GM18868 (cell line): ENCODE data around the gene MRPL23.

Experiments used
- ATAC-seq: cut with Tn5 transposase; IDR thresholded peaks from one replicate; pipeline ENCODE4 v1.9.1; 2021; ENCODE audit warnings: mild to moderate bottlenecking, moderate library complexity; ENCODE audit not compliant: unreplicated experiment

Gene MRPL23

DNA sequence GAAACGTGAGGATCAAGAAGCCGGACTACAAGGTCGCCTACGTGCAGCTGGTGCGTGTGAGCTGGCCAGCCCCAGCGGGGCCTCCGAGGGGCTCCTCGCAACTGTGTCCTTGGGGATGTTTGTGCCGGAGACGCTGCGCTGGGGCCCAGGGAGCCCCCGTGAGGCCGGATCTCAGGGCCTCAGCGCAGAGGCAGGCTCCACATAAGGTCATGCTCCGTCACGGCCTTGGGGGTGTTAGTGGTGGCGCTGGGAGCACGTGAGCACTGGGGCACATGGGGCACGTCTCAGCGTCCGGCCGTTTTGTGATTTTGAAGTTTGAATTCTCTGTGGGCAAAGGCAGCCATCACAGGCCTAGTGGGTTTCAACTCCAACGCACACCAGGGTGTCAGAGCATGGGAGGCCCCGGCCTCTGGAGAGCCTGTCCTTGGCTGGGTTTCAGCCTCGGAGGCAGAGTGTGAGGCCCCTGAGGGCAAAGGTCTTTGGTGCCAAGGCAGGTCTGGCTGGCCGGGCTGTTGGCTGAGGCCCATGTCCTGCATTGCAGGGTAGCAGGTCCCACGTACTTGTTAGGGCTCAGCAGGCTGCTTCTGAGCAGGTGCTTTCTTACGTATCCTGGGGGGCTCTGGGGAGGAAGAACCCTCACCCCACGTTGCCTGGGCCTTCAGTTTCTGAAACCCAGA, 5.8 kb downstream of the MRPL23 start:
- no peak for ATAC-seq

DNA sequence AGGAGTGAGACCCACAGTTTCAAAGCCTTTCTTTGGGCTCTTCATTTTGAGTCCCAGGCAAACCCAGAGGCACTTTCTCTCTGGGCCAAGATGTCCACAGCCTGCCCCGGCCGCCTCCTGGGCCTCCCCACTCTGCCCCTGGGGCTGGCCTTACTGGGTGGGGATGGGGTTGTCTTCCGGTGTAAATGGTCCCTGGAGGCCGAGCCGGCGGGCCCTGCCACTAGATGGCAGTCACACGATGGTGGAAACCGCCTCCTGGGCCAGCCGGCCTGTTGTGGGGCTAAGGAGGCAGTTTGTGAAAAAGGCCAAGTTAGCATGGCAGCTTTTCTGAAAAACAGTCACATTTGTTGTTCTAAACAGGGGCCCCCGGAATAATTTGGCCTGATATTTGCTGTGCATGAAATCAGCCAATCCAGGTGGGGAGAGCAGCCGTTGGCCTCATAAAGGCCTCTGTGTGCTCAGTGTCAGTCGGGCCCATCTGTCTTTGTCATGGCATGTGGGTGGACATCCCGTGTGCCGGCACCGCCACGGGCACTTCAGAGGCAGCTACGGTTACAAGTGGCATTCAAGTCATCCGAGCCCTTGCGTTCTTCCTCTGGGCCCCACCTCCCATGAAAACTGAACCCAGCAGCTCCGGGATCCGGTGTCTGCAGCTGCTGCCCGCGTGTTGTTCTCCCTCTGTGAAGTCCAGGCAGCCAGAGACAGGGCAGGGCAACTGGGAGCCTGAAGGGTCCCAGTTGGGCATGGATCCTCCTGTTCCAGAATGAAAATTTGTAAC, 6.5 kb downstream of the MRPL23 start:
- ATAC-seq: no peak

DNA sequence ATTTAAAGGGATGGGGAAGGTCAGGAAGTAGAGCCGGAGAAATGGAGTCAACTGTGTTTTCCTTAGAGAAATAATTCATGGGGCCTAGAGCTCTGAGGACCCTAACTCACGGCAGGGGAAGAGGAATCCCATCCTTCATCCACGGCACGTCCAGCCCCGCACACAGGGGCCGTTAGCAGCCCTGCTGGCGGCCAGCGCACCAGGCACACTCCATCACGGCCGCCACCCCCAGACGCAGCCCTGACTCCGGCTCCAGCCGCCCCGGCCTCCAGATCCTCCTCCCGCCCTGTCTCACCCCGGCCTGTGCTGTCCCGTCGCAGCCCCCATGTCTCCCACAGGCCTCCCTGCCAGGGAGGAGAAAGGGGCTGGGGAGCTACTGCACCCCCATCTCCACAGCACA, 11.2 kb downstream of the MRPL23 start:
- ATAC-seq: no peak

DNA sequence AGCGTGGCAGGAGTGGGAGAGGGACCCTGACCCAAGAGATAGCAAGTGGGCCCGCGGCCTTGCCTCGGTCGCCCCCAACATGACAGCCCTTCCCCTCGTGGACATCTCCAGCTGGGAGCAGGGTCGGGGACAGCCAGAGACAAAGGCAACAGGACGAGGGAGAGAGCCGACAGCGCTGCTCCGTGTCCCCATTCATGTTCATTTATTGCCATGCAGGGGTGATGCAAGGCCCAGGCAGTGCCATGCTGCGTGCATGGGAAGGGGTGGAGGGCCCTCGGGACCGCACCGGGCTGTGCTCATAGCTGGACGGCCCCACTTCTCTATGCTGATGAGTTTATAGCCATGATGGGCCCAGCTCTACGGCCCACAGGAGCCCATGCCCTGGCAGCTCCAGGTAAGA, 12.7 kb downstream of the MRPL23 start:
- no peak for ATAC-seq

DNA sequence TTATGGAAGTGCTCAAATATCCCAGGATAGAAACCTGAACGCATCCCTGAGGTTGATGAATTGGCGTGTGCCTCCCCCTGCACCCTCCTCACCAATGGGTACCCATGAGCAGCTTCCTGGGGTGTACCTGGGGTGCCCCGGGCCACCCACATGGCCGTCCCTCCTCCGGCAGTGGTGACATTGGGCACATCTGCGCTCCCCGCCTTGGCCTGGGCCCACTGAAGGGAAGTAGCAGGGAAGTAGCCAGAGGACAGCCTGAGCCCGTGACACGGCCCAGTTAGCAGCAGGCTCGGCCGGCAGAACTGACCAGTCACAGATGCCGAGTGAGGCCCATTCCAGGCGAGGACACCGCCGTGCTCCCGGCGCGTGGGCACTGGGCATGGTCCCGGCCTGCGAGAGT, 16.7 kb downstream of the MRPL23 start:
- ATAC-seq: no peak

DNA sequence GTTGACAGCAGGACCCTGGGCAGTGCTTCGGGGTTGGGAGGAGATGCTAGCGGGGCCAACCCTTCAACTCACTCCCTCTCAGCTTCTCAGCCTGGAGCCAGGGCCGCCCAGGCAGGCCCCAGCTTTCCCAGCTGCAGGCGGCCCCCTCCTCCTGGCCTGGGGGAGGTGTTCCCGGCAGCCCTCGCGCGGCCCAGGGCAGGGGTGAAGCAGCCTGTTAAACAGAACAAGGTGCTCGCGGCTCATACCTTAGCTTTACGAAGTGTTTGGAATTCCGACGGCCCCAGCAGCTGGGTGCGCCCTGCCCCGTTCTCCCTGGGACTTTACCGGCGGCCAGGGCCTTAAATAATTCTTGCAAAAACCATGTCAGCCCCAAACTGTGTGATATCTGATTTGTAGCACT, 17.2 kb downstream of the MRPL23 start:
- ATAC-seq: no peak

DNA sequence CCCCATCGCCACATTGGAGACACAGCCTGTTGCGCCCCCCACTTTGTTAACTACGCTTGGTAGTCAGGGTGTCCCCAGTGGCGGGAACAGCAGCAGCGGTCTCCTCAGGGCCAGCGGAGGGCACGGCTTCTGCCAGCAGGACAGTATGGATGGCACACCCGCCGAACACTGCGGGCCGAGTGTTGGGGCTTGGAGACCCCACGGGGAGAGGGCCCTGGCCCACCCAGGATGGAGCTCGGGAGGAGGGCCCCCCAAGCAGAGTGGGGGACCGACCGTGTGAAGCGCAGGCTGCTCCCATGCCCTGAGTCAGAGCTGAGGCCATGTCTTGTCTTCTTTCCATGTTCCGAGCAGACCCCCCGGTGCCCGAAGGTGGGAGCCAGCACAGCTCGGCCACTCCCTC, 17.8 kb downstream of the MRPL23 start:
- no peak for ATAC-seq

DNA sequence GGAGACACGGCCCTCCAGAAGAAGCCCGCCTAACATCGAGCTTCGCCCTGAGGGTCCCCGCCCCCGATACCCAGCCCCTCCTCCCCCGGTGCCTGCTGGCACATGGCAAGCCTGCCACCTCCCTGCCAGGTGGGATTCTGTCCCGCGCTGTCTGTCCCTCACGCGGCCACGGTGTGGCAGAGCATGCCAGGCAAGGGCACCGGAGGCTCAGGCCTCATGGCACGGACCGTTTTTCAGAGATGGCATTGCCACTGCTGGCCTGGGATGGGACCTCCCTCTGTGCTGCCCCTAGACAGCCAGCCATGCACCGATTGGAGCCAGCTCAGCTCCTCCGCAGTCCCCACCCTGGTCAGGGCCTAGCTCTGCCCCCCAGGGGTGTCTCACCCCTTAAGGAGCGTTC, 19.4 kb downstream of the MRPL23 start:
- ATAC-seq: no peak

DNA sequence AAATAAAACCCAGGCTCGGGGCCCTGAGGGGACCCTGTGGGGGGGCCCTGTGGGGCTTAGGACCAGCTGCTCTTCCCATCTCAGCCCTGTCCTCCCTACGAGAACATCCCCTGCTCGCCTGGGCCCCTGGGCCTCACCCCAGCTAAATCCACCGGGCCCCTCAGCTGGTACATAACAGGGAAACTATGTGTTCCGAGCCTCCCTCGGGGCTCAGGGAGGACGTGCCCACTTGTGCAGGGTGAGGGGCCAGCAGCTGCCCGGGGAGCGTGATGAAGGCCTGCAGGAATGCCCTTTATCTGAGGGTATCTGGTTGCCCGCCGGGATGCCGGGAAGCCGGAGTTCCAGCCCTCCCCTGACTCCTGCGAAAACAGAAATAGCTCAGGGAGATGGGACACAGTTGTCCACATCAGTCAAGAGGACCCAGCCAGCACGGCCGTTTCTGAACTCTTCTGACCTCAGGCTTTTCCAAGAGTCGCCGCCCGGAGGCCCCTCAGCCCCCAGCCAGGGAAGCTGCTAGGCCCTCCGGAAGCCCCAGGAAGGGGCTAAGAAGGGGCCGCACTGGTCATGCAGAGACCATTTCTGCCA, 20.6 kb downstream of the MRPL23 start:
- ATAC-seq: no peak

DNA sequence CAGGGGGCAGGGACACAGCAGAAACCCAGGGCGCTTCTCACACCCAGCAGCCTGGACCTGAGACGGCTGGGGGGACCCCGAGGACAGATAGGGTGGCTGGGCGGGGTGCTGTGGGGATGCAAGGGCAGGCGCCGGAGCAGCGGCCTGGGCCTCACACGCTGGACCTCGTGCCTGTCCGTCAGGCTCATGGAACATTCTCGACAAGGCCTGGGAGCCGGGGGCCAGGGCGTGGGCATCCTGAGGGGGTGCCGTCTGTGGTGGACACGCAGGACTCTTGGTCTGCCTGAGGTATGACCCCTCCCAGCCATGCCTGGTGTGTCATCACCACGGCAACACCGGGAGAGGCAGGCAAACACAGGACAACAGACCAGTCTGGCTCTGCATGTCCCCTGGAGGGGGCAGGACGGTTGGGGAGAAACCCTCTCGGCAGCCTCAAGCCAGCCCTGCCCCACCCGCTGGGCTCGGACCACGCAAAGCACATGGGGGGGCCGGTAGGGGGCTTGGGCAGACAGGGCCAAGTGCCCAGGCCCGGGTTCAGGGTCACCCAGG, 21.4 kb downstream of the MRPL23 start:
- ATAC-seq: no peak

DNA sequence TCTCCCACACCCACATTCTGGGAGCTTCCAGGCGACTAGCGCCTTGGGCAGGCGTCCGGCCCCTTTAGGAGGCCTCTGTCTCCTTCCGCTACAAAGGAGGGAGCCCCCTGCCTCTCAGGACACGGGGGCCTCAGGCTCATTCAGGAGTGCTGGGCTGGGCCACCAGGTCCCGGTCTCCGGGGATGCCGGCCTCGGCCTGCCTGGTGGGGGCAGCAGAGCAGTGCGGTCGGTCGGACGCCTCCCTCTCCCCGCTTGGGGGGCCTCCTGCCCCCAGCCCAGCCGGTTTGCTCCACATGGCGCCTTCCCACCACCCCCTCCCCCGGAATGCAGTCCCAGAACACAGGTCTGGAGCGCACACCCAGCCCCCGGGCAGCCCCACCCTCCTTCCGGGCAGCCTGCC, 21.9 kb downstream of the MRPL23 start:
- no peak for ATAC-seq

DNA sequence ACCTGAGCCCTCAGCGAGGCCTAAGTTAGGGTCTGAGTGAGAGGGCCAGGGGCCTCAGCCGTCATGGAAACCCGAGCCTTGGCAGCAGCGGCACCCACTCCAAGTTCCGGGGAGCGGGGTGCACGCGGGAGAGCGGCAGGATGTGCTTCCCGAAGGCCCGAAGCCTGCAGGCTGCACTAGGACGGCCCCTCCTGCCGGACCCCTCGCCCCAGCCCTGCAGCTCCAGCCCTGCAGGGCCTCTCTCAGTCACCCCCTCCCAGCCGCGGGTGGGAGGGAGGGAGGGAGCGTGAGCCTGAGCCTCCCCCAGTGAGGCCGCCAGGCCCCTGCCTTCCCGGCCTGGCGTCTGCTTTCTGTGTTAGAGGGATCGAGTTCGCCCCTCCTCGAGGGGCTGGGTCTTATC, 22.6 kb downstream of the MRPL23 start:
- ATAC-seq: no peak

DNA sequence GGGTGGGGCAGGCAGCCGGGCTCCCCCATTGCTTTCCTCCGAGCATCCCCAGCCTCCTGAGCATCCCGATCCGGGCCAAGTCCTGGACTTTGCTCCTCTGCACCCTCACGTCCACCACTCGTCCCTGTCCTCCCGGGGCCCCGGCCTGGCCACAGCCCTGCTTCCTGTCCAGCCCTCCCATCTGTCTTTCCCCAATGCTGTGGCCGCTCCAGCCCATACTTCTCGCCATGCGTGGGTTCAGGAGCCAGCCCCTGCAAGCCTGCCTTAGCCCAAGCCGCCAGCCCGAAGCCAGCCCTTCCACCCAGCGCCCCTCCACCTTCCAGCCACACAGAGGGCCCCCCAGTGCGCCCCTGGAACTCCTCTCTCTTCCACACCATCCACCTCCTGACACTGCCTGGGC, 23.8 kb downstream of the MRPL23 start:
- no peak for ATAC-seq

DNA sequence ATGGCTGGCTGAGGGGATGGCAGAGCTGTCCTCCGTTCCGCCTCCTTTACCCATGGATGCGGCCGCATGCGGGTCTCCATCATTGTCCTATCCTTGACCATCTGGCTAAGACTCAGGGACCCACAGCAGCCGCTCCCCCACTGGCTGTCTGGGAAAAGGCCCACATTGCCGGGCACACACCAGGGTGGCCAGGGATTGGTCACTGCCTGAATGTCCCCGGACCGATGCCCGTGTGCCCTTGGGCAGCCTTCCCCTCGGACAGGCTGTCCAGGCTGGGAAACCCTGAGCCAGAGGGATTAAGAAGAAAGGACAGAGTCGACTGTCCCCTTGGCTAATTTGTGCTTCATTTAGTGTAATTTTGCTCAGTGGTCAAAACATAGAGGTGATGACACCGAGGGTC, 28.1 kb downstream of the MRPL23 start:
- ATAC-seq: no peak

DNA sequence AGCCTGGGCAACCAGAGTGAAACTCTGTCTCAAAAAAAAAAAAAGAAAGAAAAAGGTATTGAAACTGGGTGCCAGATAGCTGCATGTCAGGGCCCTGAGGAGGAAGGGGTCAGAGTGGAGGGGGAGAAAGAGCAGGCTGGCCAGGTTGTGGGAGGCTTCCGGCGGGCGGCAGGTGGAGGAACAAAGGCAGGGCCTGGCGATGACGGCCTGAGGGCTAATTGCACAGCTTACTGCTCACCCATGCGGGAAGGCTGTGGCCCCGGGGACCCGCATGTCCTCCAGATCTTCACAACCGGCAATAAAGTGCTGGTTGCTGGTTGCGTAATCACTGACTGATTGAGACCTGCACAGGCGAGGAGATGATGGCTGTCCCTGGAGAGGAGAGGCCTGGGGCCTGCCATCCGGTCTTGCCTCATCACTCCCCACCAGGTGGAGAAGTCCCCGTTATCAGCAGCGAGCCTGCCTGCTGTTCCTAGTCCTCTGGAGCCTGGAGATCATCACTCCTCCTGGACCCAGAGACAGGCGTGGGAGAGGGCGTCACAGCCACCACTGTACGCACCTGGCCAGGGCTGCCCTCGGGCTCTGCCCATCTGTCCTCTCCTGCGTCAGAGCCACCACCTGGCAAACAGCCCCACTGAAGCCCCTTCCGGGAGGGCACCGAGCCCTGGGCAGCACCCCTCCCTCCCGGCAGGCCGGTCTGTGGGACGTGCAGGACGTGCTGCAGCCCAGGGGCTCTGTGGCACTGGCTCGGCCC, 31.8 kb downstream of the MRPL23 start:
- no peak for ATAC-seq

DNA sequence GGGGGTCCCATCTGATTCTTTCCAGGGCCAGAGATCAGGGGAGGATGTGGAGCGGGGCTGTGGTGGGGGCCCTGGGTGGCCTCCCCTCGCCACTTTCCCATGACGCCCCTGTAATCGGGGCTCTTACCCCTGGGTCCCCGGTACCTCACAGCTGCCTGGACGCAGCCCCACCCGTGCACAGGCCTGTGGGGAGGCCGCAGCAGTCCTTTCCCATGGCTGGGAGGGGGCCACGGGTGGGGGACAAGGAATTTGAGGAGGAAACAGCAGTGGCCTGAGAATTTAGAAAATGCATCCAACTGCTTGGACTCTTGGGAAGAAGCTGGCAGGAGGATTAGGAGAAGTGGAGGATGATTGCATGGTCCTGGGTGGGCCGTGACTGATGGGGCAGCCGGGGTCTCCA, 32.5 kb downstream of the MRPL23 start:
- ATAC-seq: no peak

DNA sequence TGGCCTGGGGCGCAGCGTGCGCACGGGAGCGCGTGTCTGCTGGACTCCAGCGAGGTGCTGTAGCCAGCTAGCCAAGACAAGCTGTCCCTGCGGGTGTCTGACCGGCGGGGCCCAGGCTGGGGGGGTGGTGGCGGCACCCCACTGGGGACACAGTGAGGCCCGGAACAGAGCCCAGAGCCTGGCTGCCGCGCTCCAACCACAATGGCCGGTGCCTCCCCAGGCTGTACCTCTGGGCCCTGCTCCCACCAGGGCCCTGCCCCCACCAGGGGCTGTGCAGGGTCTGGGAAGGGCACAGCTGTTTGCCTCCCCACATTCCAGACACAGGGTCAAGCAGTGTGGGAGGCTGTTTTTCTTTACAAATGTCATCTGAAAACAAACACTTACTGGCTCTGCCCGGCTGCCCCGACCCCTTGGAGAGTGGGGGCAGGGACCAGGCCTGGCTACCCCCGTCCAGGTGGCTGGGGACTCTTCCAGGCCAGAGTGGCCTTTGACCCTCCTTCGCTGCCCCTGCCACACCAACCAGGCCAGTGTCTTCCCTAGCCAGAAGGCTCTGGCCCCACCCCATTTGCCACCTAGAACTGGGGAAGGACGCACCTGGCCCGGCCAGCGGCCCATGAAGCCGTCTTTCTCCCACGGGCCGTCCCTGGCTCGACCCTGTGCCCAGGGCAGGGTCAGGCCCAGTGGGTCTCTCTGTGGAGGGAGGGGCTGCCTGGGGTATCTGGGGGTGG, 35.9 kb downstream of the MRPL23 start:
- no peak for ATAC-seq

DNA sequence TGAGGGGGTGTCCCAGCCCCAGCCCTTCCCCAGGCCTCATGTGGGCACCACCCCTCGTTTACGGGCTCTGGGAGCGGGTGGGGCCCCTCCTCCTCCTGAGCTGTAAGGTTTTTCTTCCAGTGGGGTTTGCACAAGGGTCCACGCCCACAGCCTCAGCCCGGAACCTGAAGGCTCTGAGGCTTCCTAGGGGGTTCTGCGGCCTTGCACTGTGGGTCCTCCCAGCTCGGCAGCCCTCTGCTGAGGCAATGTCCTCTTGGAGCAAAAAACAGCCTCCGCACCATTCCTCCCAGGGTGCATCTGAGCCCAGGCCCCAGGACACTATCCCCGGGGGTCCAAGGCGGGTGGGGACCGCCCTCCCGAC, 36.4 kb downstream of the MRPL23 start:
- ATAC-seq: no peak

DNA sequence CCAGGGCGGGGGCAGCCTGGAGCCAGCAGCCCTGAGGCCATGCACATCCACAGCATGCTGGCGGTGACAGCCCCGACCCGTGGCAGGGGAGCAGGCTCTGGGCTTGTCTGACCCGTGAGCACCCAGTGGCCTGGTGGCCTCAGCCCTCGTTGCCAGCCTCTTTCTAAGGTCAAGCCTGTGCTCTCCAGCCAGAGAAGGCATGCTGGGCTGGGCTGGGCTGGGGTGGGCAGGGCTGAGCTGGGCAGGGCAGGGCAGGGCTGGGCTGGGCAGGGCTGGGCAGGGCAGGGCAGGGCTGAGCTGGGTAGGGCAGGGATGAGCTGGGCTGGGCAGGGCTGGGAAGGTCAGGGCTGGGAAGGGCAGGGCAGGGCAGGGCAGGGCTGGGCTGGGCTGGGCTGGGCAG, 39.9 kb downstream of the MRPL23 start:
- ATAC-seq: no peak

DNA sequence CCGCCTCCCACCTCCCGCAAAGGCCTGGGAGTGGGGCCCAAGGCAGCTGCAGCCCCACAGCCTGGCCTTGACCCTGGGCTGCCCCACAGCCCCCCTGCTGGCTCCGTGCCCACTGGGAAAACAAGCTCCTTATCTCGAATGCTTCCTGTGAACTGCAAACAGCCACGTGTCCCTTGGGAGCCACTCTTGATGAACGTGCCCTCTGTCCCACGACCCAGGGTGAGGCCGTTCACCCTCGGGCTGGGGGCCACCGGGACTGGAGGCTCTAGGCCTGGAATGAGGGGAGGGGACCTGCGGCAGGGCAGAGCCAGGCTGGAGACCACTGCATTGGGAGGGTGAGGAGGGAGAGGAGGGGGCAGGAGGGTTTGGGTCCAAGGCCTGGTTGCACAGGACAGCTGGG, 41.0 kb downstream of the MRPL23 start:
- no peak for ATAC-seq
